Pancreas (tissue), 10 donors: Measurements from ENCODE around the gene ESPNL. TPM values are rescaled to one million over a fixed set of nuclear protein-coding genes. Genes with fewer than 3 reads are reported as not detected.

Source experiments
- ATAC-seq, 4 donors: fragments of 200-7000 bp; cut with Tn5 transposase; one replicate each; pipeline versions ENCODE4 v1.8.0 to v1.9.1; 2020; ENCODE audit warnings: mild to moderate bottlenecking in 4 of 4, moderate library complexity in 4 of 4
- DNase-seq, 6 donors: peaks; one replicate each; pipeline ENCODE4 v3.0.0-alpha.2; 2020
- FAIRE-seq: peaks from 2 replicates; lab custom pipeline; 2012; peaks lifted over from hg19 to GRCh38; lab: Jason Lieb, UNC
- H3K27ac ChIP-seq, 4 donors: fragments of 200-600 bp; sonication (generic); 1 replicate in 3 of 4; 2 replicates in 1 of 4; pipeline versions ENCODE4 v1.5.0 to v1.8.0; 2020
- H3K27me3 ChIP-seq, 4 donors: fragments of 200-600 bp; one replicate each; pipeline ENCODE4 v1.8.0; 2021
- H3K36me3 ChIP-seq, 3 donors: fragments of 200-600 bp; sonication (generic) in 1 of 3; one replicate each; pipeline versions ENCODE4 v1.5.0 to v1.8.0; 2020 to 2021
- H3K4me1 ChIP-seq, 3 donors: fragments of 200-600 bp; one replicate each; pipeline ENCODE4 v1.8.0; 2021
- H3K4me3 ChIP-seq, 4 donors: fragments of 200-600 bp; sonication (generic) in 2 of 4; one replicate each; pipeline versions ENCODE4 v1.5.0 to v1.8.0; 2020 to 2021
- H3K9me3 ChIP-seq, 4 donors: fragments of 200-600 bp; one replicate each; pipeline ENCODE4 v1.8.0; 2021
- WGBS, 2 donors: extraction: QIAGEN DNeasy Blood & Tissue Kit; methylation state at CpG; one replicate each; pipeline ENCODE4 v1.1.7; 2013; 5-methylcytosine and 5-hydroxymethylcytosine counted together
- intact Hi-C, 3 donors: fragments of 100-400 bp; cut with DNase I; formaldehyde crosslinking; loops; one replicate each; pipeline versions ENCODE4 v1.11.1 to v1.14.2; 2022
- polyA plus RNA-seq, 2 donors: library from polyadenylated mRNA; stranded (reverse); fragments of 200-250 nt; gene quantifications; one replicate each; pipeline ENCODE4 v1.2.3, GENCODE V29; 2013
- total RNA-seq, 6 donors: library from RNA; stranded (reverse); fragmentation: NEBNext Ultra II Directional in 4 of 6; extraction: Animal tissue kit (Norgen Biotek cat#: 25700) in 4 of 6; gene quantifications; one replicate each; pipeline versions ENCODE4 v1.2.1 to v1.2.4, GENCODE V29; 2021 to 2023
- TF ChIP-seq, protein P1 (sequence below), 4 donors: fragments of 200-600 bp; sonication (generic) in 3 of 4; IDR thresholded peaks; one replicate each; pipeline versions ENCODE4 v1.5.0 to v1.8.0; 2021; ENCODE audit warnings: antibody characterized with exemption in 4 of 4
- donor health status: healthy with polysubstance abuse.
- donor health status: DM: no; HTN: no; CAD: no; lungs with moderate emphysema.
- donor health status: DM: no; HTN: no; CAD: no.
- donor health status: control.
- donor health status: control.
- donor health status: Bipolar disorder and iron deficiency.
- donor health status: DM: yes; HTN: yes; CAD: no.
- donor health status: DM: no; HTN: no; CAD: no.
- donor health status: DM: no; HTN: no; CAD: no.
- donor health status: DM: yes; HTN: yes; CAD: no.

The ESPNL gene
- total and polyA plus RNA-seq, 8 donors: 0.05 to 0.72 (median 0.25) TPM; not detected in 1

DNA sequence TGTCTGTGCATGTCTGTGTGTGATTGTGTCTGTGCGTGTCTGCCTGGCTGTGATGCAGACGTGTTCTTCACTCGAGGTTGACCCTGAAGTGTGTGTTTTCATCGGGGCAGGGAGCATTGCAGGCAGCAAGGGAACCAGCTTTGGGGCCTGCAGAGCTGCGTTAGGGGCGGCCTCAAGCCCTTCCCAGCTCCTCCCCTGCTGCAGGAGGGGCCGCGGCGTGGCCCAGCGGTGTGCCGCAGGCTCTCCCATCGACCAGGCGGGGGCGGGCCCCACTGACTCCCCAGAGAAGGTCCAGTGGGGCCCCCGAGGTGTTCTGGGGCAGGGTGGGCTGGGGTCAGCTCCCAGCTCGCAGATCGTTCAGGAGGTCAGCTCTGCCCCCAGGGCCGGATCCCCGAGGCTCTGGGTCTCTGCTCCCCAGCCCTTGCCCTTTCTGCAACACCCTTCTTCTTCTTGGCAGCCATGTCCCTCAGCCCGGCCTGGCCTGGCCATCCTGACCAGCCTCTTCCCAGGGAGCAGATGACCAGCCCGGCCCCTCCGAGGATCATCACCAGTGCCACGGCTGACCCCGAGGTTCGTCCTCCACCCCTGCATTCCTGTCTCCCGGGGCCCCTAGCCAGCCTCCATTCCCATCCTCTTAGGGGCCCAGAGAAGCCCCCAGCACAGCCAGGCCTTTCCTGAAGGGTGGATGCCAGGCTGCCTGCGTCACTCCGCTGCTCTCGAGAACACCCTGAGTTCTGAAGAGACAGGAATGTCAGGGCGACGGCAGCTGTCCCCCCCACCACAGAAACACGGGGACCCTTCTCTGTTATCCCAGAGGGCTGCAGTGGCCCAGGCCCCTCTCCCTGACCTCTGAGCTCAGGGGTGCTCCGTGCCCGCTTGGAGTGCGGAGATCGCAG lies 27.3 kb downstream of the ESPNL start:
- WGBS, 2 donors: 68 to 70% methylated on average over 36 of the region's 36 CpGs

DNA sequence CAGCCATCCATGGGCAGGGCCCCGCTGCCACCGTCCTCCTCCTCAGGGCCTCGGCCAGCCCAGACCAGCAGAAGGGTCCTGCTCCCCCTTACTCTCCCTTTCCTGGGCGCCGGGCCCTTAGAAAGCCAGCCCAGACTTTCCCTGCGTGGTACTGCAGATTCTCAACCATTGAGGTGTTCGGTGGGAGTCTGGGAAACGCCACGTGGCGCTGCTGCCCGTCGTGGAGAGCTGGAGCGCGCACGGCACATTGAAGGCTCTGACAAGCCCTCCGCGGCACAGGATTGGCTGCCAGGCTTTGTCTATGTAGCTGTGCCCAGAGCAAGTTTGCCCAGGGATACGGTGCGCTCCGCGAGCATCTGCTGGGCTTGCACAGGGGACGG lies 27.9 kb downstream of the ESPNL start:
- Histone ChIP-seq H3K36me3 (no peaks in the 10 kb centered on the region), H3K27ac (no peak overlapping the region), H3K4me1 (no peaks in the 10 kb centered on the region), H3K9me3 (no peaks in the 10 kb centered on the region), H3K4me3 (no peak overlapping the region), H3K27me3 (no peaks in the 10 kb centered on the region)
- TF ChIP-seq, protein P1, sequence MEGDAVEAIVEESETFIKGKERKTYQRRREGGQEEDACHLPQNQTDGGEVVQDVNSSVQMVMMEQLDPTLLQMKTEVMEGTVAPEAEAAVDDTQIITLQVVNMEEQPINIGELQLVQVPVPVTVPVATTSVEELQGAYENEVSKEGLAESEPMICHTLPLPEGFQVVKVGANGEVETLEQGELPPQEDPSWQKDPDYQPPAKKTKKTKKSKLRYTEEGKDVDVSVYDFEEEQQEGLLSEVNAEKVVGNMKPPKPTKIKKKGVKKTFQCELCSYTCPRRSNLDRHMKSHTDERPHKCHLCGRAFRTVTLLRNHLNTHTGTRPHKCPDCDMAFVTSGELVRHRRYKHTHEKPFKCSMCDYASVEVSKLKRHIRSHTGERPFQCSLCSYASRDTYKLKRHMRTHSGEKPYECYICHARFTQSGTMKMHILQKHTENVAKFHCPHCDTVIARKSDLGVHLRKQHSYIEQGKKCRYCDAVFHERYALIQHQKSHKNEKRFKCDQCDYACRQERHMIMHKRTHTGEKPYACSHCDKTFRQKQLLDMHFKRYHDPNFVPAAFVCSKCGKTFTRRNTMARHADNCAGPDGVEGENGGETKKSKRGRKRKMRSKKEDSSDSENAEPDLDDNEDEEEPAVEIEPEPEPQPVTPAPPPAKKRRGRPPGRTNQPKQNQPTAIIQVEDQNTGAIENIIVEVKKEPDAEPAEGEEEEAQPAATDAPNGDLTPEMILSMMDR (IDR thresholded peaks at IDR 0.05): no peak
- ATAC-seq: no peak
- peak in 2 of 6 donors; percentile 10 to 49 for DNase-seq
- intact Hi-C loops: no loop called here
- FAIRE-seq: no peak
- 93 to 94% methylated on average over 22 of the region's 22 CpGs for WGBS, 2 donors

More for the DNA sequence above, 27.3 kb downstream of the ESPNL start:
- intact Hi-C loops: no loop called here
- Histone ChIP-seq H3K4me1 (no peaks in the 10 kb centered on the region), H3K27ac (no peak overlapping the region), H3K36me3 (no peaks in the 10 kb centered on the region), H3K9me3 (no peaks in the 10 kb centered on the region), H3K27me3 (no peaks in the 10 kb centered on the region), H3K4me3 (no peak overlapping the region)
- peak in 3 of 4 donors; percentile 31 to 66 (median 62) for ATAC-seq
- TF ChIP-seq, protein P1 (IDR thresholded peaks at IDR 0.05): no peak
- FAIRE-seq: no peak
- peak in 2 of 6 donors; percentile 15 to 69 for DNase-seq

DNA sequence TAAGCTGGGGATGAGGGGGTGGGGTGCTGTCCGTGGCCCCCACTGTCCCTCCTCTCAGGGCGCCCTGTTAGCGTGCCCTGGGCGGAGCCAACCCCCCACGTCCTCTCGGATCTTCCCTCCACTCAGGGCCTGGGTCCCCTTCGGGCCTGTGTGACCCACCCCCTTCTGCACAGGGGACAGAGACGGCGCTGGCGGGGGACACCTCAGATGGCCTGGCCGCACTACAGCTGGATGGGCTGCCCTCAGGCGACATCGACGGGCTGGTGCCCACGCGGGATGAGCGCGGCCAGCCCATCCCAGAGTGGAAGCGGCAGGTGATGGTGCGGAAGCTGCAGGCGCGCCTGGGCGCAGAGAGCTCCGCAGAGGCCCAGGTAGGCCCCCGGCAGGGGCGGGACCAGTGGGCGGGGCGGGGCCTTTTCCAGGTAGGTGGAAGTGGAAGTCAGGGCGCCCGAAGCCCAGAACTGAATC lies 28.4 kb downstream of the ESPNL start:
- TF ChIP-seq, protein P1 (IDR thresholded peaks at IDR 0.05): no peak
- ATAC-seq (no peak), FAIRE-seq (no peak), DNase-seq (peak in 2 of 6 donors; percentile 21 to 62)
- Histone ChIP-seq H3K27me3 (no peaks in the 10 kb centered on the region), H3K4me3 (no peak overlapping the region), H3K36me3 (no peaks in the 10 kb centered on the region), H3K4me1 (no peaks in the 10 kb centered on the region), H3K9me3 (no peaks in the 10 kb centered on the region), H3K27ac (no peak overlapping the region)
- WGBS, 2 donors: 79 to 87% methylated on average over 30 of the region's 30 CpGs
- intact Hi-C loops: no loop called here

DNA sequence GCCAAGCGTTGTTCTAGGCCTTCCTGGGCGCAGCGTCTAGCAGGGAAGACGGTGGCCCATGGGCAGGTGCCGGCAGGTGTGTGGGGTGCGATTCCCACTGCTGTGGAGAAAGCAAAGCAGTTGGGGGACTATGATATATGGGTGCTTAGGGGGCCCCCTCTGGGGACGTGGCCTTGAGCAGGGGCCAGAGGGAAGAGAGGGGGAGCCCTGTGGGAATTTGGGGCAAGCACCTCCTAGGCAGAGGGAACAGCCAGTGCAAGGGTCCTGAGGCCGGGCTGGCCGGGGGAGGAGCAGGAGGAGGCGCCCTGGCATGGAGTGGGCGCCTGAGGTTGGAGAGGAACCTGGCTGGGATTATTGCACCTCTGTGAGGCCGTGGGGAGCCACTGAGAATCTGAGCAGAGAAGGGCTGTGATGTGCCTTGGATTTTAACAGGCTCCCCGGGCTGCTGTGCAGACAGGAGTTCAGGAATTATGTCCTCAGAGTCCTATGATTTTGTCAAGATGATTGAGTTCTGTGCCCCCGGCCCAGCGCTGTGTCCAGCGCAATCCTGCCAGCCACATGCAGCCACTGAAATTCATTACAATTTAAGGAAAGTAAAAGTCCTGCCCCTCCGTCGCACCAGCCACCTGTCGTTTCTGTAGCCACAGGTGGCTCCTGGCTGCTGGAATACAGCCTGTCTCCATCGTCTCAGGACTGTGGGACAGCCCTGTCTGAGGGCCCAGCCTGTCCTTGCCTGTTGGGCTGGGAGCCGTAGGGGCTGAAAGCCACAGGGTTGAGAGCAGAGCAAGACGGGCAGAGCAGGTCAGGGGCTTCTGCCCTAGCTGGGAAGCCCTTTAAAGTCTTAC lies 29.2 kb downstream of the ESPNL start:
- ATAC-seq (no peak), DNase-seq (peak in 2 of 6 donors; percentile 21 to 38), FAIRE-seq (no peak)
- intact Hi-C loops: no loop called here
- H3K9me3 ChIP-seq: no peaks in the 10 kb centered on the region
- H3K36me3 ChIP-seq: no peaks in the 10 kb centered on the region
- H3K27me3 ChIP-seq: no peaks in the 10 kb centered on the region
- no peaks in the 10 kb centered on the region for H3K4me1 ChIP-seq
- TF ChIP-seq, protein P1 (IDR thresholded peaks at IDR 0.05): no peak
- 88 to 90% methylated on average over 22 of the region's 22 CpGs for WGBS, 2 donors
- H3K4me3 ChIP-seq: no peak overlapping the region
- no peak overlapping the region for H3K27ac ChIP-seq
